GM21529 (cell line): ENCODE data around the gene FAM222A.

Source experiments
- ATAC-seq: cut with Tn5 transposase; IDR thresholded peaks from one replicate; pipeline ENCODE4 v1.9.1; 2021; ENCODE audit not compliant: unreplicated experiment

Gene FAM222A

GRCh38 chr12:109758426-109759420 lies 45.1 kb downstream of the FAM222A start:
- ATAC-seq = no peak

- ATAC-seq = no peak
Observed at GRCh38 chr12:109759595-109759994, 46.0 kb downstream of the FAM222A start.

GRCh38 chr12:109760031-109760929 lies 46.7 kb downstream of the FAM222A start:
- no peak for ATAC-seq

GRCh38 chr12:109760930-109761921 lies 47.6 kb downstream of the FAM222A start:
- ATAC-seq = no peak

GRCh38 chr12:109762071-109762672 lies 48.5 kb downstream of the FAM222A start:
- ATAC-seq = no peak

- ATAC-seq = no peak
Observed at GRCh38 chr12:109762673-109763191, 49.1 kb downstream of the FAM222A start.

GRCh38 chr12:109763201-109763841 lies 49.7 kb downstream of the FAM222A start:
- ATAC-seq = no peak

GRCh38 chr12:109764123-109764522 lies 50.5 kb downstream of the FAM222A start:
- no peak for ATAC-seq

- ATAC-seq = no peak
Observed at GRCh38 chr12:109764776-109765445, 51.3 kb downstream of the FAM222A start.

- no peak for ATAC-seq
Observed at GRCh38 chr12:109765446-109765810, 51.8 kb downstream of the FAM222A start.

- ATAC-seq = no peak
Observed at GRCh38 chr12:109766251-109766778, 52.7 kb downstream of the FAM222A start.

GRCh38 chr12:109767456-109767855 lies 53.8 kb downstream of the FAM222A start:
- ATAC-seq = no peak

- no peak for ATAC-seq
Observed at GRCh38 chr12:109767991-109768900, 54.6 kb downstream of the FAM222A start.

GRCh38 chr12:109768901-109769670 lies 55.5 kb downstream of the FAM222A start:
- ATAC-seq = no peak

GRCh38 chr12:109770104-109770860 lies 56.7 kb downstream of the FAM222A start:
- no peak for ATAC-seq
